IMR-90 (cell line): ENCODE results near the gene TNFRSF18.

Experiments
- CEBPB ChIP-seq: IDR thresholded peaks from 2 replicates; pipeline ENCODE4 v1.6.1; 2012; ENCODE audit warnings: low read depth, low read length, improper control_type of control experiment
- CHD1 ChIP-seq: IDR thresholded peaks from 2 replicates; pipeline ENCODE4 v1.6.1; 2012; ENCODE audit warnings: low read depth, low read length, improper control_type of control experiment
- FOS ChIP-seq: fragments of 150-350 bp; IDR thresholded peaks from 2 replicates; pipeline ENCODE4 v1.6.1; 2016; ENCODE audit warnings: low read depth, low read length
- MAFK ChIP-seq: IDR thresholded peaks from 2 replicates; pipeline ENCODE4 v1.6.1; 2012; ENCODE audit warnings: low read depth, low read length, improper control_type of control experiment
- MXI1 ChIP-seq: IDR thresholded peaks from 2 replicates; pipeline ENCODE4 v1.6.1; 2012; ENCODE audit warnings: low read depth, mild to moderate bottlenecking, low read length, moderate library complexity, borderline replicate concordance
- NFE2L2 ChIP-seq: fragments of 150-350 bp; IDR thresholded peaks from 2 replicates; pipeline ENCODE4 v1.6.1; 2016; ENCODE audit warnings: low read depth, mild to moderate bottlenecking, low read length
- POLR2A ChIP-seq: IDR thresholded peaks from 2 replicates; pipeline ENCODE4 v1.6.1; 2012; ENCODE audit warnings: mild to moderate bottlenecking, low read depth, low read length
- RAD21 ChIP-seq: IDR thresholded peaks from 2 replicates; pipeline ENCODE4 v1.6.1; 2012; ENCODE audit warnings: low read length, improper control_type of control experiment
- RCOR1 ChIP-seq: IDR thresholded peaks from 2 replicates; pipeline ENCODE4 v1.6.1; 2012; ENCODE audit warnings: mild to moderate bottlenecking, low read length, improper control_type of control experiment; ENCODE audit not compliant: insufficient replicate concordance
- RFX5 ChIP-seq: IDR thresholded peaks from 2 replicates; pipeline ENCODE4 v1.8.0; 2012; ENCODE audit warnings: low read depth, mild to moderate bottlenecking, low read length, moderate library complexity
- SMC3 ChIP-seq: fragments of 150-350 bp; IDR thresholded peaks from 2 replicates; pipeline ENCODE4 v1.6.1; 2016; ENCODE audit warnings: low read depth, mild to moderate bottlenecking, antibody characterized with exemption, low read length, moderate library complexity
- TF ChIP-seq, protein P1 (sequence below): conservative IDR thresholded peaks from 2 replicates; pipeline ENCODE4 v1.5.1; 2012; ENCODE audit warnings: mild to moderate bottlenecking, low read depth, low read length, improper control_type of control experiment
- TF ChIP-seq, protein P2 (sequence below): fragments of 150-350 bp; IDR thresholded peaks from 2 replicates; pipeline ENCODE4 v1.6.1; 2017; ENCODE audit warnings: mild to moderate bottlenecking, antibody characterized with exemption, low read length, low read depth
- TF ChIP-seq, protein P3 (sequence below): fragments of 150-350 bp; IDR thresholded peaks from 2 replicates; pipeline ENCODE4 v1.6.1; 2016; ENCODE audit warnings: low read depth, mild to moderate bottlenecking, low read length, moderate library complexity, borderline replicate concordance

DNA sequence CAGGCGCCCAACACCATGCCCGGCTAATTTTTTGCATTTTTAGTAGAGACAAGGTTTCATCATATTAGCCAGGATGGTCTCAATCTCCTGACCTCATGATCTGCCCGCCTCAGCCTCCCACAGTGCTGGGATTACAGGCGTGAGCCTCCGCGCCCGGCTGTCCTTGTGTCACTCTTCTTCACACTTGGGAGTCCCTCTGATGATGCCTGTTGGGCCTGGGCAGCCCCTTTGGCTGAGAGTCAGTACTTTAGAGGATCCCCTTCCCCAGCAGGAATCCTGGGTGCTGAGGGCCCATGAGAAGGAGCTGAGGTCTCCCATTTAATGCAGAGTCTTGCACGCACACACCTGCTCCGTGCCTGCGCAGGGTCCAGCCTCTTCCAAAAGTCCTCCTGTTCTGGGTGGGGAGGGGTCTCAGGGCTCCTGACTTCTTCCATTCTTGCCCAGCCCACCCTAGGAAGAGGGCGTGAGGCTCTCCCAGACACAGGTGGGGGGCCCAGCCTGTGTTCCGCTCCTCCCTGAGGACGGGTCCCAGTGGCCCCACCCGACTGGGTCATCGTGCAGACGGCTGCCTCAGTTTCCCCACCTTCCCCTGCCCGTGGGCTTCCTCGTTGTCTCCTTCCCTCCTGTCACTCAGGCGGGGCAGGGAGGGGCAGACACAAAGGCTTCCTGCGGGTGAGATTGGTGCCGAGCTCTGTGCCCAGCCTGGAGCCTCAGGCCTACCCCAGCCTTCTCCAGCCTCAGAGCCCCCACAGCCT, 28.8 kb downstream of the TNFRSF18 start:
- TF ChIP-seq, protein P1, sequence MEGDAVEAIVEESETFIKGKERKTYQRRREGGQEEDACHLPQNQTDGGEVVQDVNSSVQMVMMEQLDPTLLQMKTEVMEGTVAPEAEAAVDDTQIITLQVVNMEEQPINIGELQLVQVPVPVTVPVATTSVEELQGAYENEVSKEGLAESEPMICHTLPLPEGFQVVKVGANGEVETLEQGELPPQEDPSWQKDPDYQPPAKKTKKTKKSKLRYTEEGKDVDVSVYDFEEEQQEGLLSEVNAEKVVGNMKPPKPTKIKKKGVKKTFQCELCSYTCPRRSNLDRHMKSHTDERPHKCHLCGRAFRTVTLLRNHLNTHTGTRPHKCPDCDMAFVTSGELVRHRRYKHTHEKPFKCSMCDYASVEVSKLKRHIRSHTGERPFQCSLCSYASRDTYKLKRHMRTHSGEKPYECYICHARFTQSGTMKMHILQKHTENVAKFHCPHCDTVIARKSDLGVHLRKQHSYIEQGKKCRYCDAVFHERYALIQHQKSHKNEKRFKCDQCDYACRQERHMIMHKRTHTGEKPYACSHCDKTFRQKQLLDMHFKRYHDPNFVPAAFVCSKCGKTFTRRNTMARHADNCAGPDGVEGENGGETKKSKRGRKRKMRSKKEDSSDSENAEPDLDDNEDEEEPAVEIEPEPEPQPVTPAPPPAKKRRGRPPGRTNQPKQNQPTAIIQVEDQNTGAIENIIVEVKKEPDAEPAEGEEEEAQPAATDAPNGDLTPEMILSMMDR, result no peak
- TF ChIP-seq RCOR1 (no peak), MAFK (no peak), POLR2A (no peak), FOS (no peak), RFX5 (no peak), NFE2L2 (no peak), RAD21 (no peak), MXI1 (no peak), CEBPB (no peak), CHD1 (no peak), SMC3 (no peak)
- TF ChIP-seq, protein P2, sequence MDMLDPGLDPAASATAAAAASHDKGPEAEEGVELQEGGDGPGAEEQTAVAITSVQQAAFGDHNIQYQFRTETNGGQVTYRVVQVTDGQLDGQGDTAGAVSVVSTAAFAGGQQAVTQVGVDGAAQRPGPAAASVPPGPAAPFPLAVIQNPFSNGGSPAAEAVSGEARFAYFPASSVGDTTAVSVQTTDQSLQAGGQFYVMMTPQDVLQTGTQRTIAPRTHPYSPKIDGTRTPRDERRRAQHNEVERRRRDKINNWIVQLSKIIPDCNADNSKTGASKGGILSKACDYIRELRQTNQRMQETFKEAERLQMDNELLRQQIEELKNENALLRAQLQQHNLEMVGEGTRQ, result no peak
- TF ChIP-seq, protein P3, sequence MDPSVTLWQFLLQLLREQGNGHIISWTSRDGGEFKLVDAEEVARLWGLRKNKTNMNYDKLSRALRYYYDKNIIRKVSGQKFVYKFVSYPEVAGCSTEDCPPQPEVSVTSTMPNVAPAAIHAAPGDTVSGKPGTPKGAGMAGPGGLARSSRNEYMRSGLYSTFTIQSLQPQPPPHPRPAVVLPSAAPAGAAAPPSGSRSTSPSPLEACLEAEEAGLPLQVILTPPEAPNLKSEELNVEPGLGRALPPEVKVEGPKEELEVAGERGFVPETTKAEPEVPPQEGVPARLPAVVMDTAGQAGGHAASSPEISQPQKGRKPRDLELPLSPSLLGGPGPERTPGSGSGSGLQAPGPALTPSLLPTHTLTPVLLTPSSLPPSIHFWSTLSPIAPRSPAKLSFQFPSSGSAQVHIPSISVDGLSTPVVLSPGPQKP, result no peak
